GM10248 (cell line): Measurements from ENCODE around the gene HYCC2.
"Not testable (repeated sequence)": the region's sequence is repeated elsewhere in the genome, so short reads cannot be mapped to it uniquely, and the experiment has no call there.

ENCODE experiments used
- CTCF ChIA-PET: fragments of 300-600 bp; sonication (Branson Sonifier 250); formaldehyde crosslinking; extraction: SDS; loops from one replicate; lab custom pipeline; 2021; ENCODE audit warnings: antibody characterized with exemption; lab: Yijun Ruan, JAX
- POLR2A ChIA-PET: fragments of 350-650 bp; sonication (Branson Sonifier 250); formaldehyde crosslinking; extraction: SDS; loops from one replicate; lab custom pipeline; 2020; ENCODE audit warnings: antibody characterized with exemption; lab: Yijun Ruan, JAX
- DNase-seq: peaks from one replicate; pipeline ENCODE4 v3.0.0; 2012; ENCODE audit errors: extremely low spot score
- TF ChIP-seq, protein P1 (sequence below): IDR thresholded peaks from 2 replicates; pipeline ENCODE4 v1.5.1; 2012; ENCODE audit warnings: mild to moderate bottlenecking, low read depth; ENCODE audit errors: extremely low read depth, missing control alignments, control extremely low read depth

HYCC2 gene

DNA sequence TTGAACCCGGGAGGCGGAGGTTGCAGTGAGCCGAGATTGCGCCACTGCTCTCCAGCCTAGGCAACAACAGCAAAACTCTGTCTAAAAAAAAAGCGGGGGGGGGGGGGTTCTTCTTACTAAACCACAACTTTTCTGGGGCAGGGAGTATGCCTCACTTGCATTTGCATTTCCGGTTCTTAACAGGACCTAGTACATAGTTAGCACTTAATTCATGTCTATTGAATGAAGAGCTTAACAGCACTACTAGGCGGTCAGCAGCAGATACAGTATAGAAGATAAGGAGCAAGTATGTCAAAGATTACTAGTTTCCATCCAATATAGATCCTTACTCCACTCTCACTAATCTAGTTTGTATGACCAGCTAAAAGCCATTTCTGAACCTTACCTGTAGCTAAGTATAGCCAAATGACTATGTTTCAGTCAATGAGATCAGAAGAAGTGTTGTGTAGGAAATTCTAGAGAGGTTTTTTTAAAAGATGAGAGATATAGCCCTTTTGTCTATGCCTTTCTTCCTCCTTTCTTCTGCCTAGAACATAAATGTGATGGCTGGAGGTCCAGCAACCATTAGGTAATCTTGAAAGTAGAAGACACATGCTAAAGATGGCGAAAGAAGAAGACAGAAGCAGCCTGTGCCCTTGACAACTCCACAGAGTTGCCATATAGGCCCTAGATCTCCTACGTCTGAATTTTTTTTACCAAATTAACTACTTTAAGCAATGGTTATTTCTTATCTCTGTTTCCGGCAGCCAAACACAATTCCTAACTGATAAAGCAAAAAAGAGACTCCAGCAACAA, 11.3 kb downstream of the HYCC2 start:
- TF ChIP-seq, protein P1, sequence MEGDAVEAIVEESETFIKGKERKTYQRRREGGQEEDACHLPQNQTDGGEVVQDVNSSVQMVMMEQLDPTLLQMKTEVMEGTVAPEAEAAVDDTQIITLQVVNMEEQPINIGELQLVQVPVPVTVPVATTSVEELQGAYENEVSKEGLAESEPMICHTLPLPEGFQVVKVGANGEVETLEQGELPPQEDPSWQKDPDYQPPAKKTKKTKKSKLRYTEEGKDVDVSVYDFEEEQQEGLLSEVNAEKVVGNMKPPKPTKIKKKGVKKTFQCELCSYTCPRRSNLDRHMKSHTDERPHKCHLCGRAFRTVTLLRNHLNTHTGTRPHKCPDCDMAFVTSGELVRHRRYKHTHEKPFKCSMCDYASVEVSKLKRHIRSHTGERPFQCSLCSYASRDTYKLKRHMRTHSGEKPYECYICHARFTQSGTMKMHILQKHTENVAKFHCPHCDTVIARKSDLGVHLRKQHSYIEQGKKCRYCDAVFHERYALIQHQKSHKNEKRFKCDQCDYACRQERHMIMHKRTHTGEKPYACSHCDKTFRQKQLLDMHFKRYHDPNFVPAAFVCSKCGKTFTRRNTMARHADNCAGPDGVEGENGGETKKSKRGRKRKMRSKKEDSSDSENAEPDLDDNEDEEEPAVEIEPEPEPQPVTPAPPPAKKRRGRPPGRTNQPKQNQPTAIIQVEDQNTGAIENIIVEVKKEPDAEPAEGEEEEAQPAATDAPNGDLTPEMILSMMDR = no peak
- ChIA-PET POLR2A (interaction anchor here (0.7 kb wide), 1 partner anchor 59 kb away, joined by 3 read pairs; no protein-coding TSS in a partner anchor), CTCF (interaction anchor here (0.9 to 1.6 kb wide), 2 partner anchors 9 to 155 kb away, joined by 3 to 7 read pairs; no protein-coding TSS in a partner anchor)
- DNase-seq = no peak

DNA sequence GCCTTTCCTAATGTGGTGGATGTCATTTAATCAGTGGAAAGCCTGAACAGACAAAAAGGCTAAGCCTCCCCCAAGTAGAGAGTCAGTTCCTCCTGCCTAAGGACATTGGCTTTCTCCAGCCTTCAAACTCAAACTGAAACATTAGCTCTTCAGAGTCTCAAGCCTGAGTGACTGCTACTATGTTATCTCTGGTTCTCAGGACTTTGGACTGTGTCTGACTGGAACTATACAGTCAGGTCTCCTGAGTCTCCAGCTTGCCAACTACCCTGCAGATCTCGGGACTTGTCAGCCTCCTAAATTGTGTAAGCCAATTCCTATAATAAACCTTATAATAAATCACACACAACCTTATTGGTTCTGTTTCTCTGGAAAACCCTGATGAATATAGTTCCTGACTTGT, 12.6 kb downstream of the HYCC2 start:
- POLR2A ChIA-PET = no interaction called here
- CTCF ChIA-PET = interaction anchor here (0.8 to 1.3 kb wide), 2 partner anchors 10 to 157 kb away, joined by 3 to 7 read pairs; no protein-coding TSS in a partner anchor
- no peak for DNase-seq
- TF ChIP-seq, protein P1 = no peak

DNA sequence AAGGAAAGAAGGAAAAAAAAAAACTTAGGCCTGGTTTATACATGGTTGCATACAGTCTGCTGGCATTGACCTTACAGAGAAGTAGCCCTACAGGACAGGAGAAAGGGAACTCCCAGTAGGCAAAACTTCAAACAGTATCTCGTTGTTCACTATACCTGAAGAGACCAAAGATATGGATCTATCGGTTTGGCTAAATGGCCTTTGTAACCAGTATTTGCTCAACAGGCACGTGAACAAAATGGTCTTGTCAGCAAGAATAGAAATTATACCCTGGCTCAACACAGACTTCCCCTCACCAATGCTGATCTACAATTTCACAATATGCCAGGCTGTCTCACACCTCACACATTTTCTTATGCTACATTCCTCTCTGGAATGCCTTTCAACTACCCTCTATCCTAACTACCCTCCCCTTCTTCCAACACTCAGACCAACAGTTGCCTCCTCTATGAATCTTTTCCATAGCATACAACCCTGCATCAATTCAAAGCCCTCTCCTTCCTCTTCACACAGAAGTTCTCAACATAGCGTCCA, 13.7 kb downstream of the HYCC2 start:
- ChIA-PET CTCF (no interaction called here), POLR2A (no interaction called here)
- no peak for DNase-seq
- TF ChIP-seq, protein P1 = no peak

DNA sequence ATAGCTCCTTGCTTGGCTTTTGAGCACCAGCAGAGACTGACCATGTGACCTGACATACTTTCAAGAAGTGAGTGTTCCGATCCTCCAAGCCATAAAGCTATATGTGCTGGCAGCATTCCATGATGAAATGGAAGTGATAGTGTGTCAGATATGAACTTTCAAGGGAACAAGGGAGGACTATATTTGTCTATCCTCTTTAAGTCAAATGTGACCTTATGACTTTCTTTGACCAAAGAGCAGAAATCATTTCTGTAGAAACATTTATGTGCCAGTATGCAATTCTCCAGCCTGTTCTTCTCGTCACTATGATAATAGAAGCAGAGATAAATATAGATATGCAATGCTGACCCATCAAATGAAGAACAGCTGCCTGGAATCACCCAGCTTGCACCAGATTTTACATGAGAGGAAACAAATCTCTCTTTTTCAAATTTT, 14.4 kb downstream of the HYCC2 start:
- TF ChIP-seq, protein P1 = no peak
- ChIA-PET POLR2A (no interaction called here), CTCF (interaction anchor here (0.8 to 5.3 kb wide), 5 partner anchors 8 to 50 kb away, joined by 3 to 34 read pairs (median 4); no protein-coding TSS in a partner anchor)
- no peak for DNase-seq

DNA sequence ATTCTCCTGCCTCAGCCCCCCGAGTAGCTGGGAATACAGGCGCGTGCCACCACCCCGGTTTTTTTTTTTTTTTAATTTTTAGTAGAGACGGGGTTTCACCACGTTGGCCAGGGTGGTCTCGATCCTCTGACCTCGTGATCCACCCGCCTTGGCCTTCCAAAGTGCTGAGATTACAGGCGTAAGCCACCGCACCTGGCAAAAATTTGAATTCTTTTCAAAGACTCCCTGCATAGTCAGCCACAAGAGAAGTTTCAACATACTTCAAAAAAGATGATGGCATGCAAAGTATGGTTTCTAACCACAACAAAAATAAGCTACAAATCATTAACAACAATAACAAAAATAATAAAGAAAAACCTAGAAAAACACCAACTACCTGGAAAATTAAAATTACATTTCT, 22.0 kb downstream of the HYCC2 start:
- ChIA-PET POLR2A (no interaction called here), CTCF (interaction anchor here (1.3 to 1.4 kb wide), 2 partner anchors 19 to 20 kb away, joined by 4 read pairs; no protein-coding TSS in a partner anchor)
- TF ChIP-seq, protein P1 = no peak
- DNase-seq = no peak

DNA sequence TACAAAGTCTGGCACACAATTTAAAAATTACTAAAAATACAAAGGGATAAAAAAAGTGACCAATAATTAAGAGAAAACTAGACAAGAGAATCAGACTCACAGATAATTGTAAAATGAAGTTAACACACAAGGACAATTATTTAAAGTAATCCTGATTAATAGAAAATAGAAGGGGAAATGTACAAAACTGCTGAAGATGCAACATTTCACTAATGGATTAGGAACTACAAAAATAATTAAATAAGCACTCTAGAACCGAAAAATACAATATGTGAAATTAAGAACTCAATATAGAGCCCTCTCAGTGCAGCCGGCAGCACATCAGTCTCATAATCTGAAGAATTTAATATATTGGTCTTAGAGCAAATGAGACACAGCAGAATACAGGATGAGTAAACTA, 24.6 kb downstream of the HYCC2 start:
- no peak for DNase-seq
- POLR2A ChIA-PET = no interaction called here
- CTCF ChIA-PET = interaction anchor here (1.3 kb wide), 1 partner anchor 23 kb away, joined by 4 read pairs; no protein-coding TSS in a partner anchor
- TF ChIP-seq, protein P1 = no peak

DNA sequence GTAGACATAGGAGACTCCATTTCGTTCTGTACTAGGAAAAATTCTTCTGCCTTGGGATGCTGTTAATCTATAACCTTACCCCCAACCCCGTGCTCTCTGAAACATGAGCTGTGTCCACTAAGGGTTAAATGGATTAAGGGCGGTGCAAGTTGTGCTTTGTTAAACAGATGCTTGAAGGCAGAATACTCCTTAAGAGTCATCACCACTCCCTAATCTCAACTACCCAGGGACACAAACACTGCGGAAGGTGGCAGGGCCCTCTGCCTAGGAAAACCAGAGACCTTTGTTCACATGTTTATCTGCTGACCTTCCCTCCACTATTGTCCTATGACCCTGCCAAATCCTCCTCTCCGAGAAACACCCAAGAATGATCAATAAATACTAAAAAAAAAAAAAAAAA, 28.4 kb downstream of the HYCC2 start:
- CTCF ChIA-PET = interaction anchor here (1.7 to 2.1 kb wide), 2 partner anchors 23 to 26 kb away, joined by 5 to 7 read pairs; no protein-coding TSS in a partner anchor
- DNase-seq, POLR2A ChIA-PET: not testable (repeated sequence)

DNA sequence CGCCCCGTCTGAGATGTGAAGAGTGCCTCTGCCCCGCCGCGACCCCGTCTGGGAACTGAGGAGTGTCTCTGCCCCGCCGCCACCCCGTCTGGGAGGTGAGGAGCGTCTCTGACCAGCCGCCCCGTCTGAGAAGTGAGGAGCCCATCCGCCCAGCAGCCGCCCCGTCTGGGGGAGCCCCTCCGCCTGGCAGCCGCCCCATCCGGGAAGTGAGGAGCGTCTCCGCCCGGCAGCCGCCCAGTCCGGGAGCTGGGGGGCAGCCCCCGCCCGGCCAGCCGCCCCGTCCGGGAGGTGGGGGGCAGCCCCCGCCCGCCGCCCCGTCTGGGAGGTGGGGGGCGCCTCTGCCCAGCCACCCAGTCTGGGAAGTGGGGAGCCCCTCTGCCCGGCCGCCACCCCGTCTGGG, 29.0 kb downstream of the HYCC2 start:
- DNase-seq, POLR2A ChIA-PET: not testable (repeated sequence)
- CTCF ChIA-PET = interaction anchor here (2.2 kb wide), 1 partner anchor 11 kb away, joined by 6 read pairs; no protein-coding TSS in a partner anchor
